Stimulated activated CD4-positive, alpha-beta T cell treated with anti-CD3 and anti-CD28 coated beads, Interleukin-2, amount 100 ng/mL, for 4 hours (primary cell): ENCODE results near the gene ARHGEF6.
A peak's percentile ranks its signal among the peaks of the same experiment; 100 is the strongest.

Experiments
- DNase-seq: peaks from one replicate; pipeline ENCODE4 v3.0.0-alpha.2; 2020; ENCODE audit warnings: low read depth

ARHGEF6 gene

GRCh38 chrX:136647677-136648360 is 132.9 kb downstream of the ARHGEF6 start, which contains the start of gene CD40LG:
Gene CD40LG, plus strand, starts transcription at chrX:136648158. Its CDS starts 91 bp downstream, at chrX:136648249.
- no peak for DNase-seq

GRCh38 chrX:136646602-136647239 is 134.0 kb downstream of the ARHGEF6 start:
- DNase-seq = peak; percentile 59

- no peak for DNase-seq
Observed at GRCh38 chrX:136643243-136643642, 137.5 kb downstream of the ARHGEF6 start.

- DNase-seq = no peak
Observed at GRCh38 chrX:136639506-136640176, 141.1 kb downstream of the ARHGEF6 start.

- DNase-seq = no peak
Observed at GRCh38 chrX:136636121-136636520, 144.6 kb downstream of the ARHGEF6 start.

- no peak for DNase-seq
Observed at GRCh38 chrX:136635235-136635634, 145.5 kb downstream of the ARHGEF6 start.

- no peak for DNase-seq
Observed at GRCh38 chrX:136630881-136631280, 149.9 kb downstream of the ARHGEF6 start.

- DNase-seq = no peak
Observed at GRCh38 chrX:136629084-136629750, 151.5 kb downstream of the ARHGEF6 start.

- DNase-seq = no peak
Observed at GRCh38 chrX:136627409-136627808, 153.3 kb downstream of the ARHGEF6 start.

- DNase-seq = no peak
Observed at GRCh38 chrX:136626891-136627290, 153.8 kb downstream of the ARHGEF6 start.

GRCh38 chrX:136626237-136626636 is 154.5 kb downstream of the ARHGEF6 start:
- no peak for DNase-seq

GRCh38 chrX:136625246-136625645 is 155.5 kb downstream of the ARHGEF6 start:
- no peak for DNase-seq

GRCh38 chrX:136623396-136623795 is 157.3 kb downstream of the ARHGEF6 start:
- no peak for DNase-seq

- DNase-seq = no peak
Observed at GRCh38 chrX:136622568-136622967, 158.2 kb downstream of the ARHGEF6 start.

GRCh38 chrX:136620780-136621179 is 160.0 kb downstream of the ARHGEF6 start:
- no peak for DNase-seq

- peak; percentile 43 for DNase-seq
Observed at GRCh38 chrX:136619899-136620505, 160.7 kb downstream of the ARHGEF6 start.

GRCh38 chrX:136616987-136617685 is 163.6 kb downstream of the ARHGEF6 start:
- DNase-seq = no peak
